HS-5 (cell line): Measurements from ENCODE around the gene KCTD8.

Experiments used
- DNase-seq: peaks from one replicate; pipeline ENCODE4 v3.0.0-alpha.2; 2012; ENCODE audit warnings: low read depth

The KCTD8 gene

GRCh38 chr4:44162538-44163270 is 285.9 kb downstream of the KCTD8 start:
- no peak for DNase-seq

GRCh38 chr4:44161756-44162155 is 286.9 kb downstream of the KCTD8 start:
- DNase-seq = no peak

- DNase-seq = no peak
These were observed 287.7 kb downstream of the KCTD8 start for GRCh38 chr4:44160776-44161367.

- DNase-seq = no peak
These were observed 288.6 kb downstream of the KCTD8 start for GRCh38 chr4:44159991-44160390.

GRCh38 chr4:44157611-44158277 is 290.9 kb downstream of the KCTD8 start:
- DNase-seq = peak; percentile 42

GRCh38 chr4:44150091-44150576 is 298.5 kb downstream of the KCTD8 start:
- peak; percentile 80 for DNase-seq

- no peak for DNase-seq
These were observed 299.3 kb downstream of the KCTD8 start for GRCh38 chr4:44149282-44149681.

- no peak for DNase-seq
These were observed 301.0 kb downstream of the KCTD8 start for GRCh38 chr4:44147571-44148075.

GRCh38 chr4:44146516-44146915 is 302.1 kb downstream of the KCTD8 start:
- DNase-seq = no peak

- DNase-seq = no peak
These were observed 302.7 kb downstream of the KCTD8 start for GRCh38 chr4:44145868-44146267.

- DNase-seq = no peak
These were observed 316.1 kb downstream of the KCTD8 start for GRCh38 chr4:44132526-44132925.
